Measurements from ENCODE around the gene ZNF521.

ZNF521 gene

GRCh38 chr18:25300492-25300891 lies 51.5 kb downstream of the ZNF521 start:
- no peak overlapping the region for H3K4me3 ChIP-seq (ENCODE audit: low read depth in 1 of 2, low read length in 1 of 2)
- H3K27me3 ChIP-seq: no peaks in the 10 kb centered on the region
- no peak overlapping the region for H3K27ac ChIP-seq
- no peak for TF ChIP-seq CTCF (IDR thresholded peaks at IDR 0.05)
- no peaks in the 10 kb centered on the region for H3K36me3 ChIP-seq
- H3K9me3 ChIP-seq: no peaks in the 10 kb centered on the region
- H3K4me1 ChIP-seq (ENCODE audit: control insufficient read depth in 1 of 2, insufficient read depth in 1 of 2, low read depth in 1 of 2, low read length in 1 of 2): peaks cover 9 to 21% of the 10 kb centered on the region in 2 experiments

- Histone ChIP-seq H3K9me3 (no peaks in the 10 kb centered on the region), H3K4me1 (ENCODE audit: control insufficient read depth in 1 of 2, insufficient read depth in 1 of 2, low read depth in 1 of 2, low read length in 1 of 2) (peaks cover 9 to 21% of the 10 kb centered on the region in 2 experiments), H3K27me3 (no peaks in the 10 kb centered on the region), H3K4me3 (ENCODE audit: low read depth in 1 of 2, low read length in 1 of 2) (no peak overlapping the region), H3K36me3 (no peaks in the 10 kb centered on the region), H3K27ac (no peak overlapping the region)
- no peak for TF ChIP-seq CTCF (IDR thresholded peaks at IDR 0.05)
These were observed 52.3 kb downstream of the ZNF521 start for GRCh38 chr18:25299426-25300300.

GRCh38 chr18:25298853-25299274 lies 53.1 kb downstream of the ZNF521 start:
- H3K9me3 ChIP-seq: no peaks in the 10 kb centered on the region
- no peak overlapping the region for H3K27ac ChIP-seq
- H3K4me1 ChIP-seq (ENCODE audit: control insufficient read depth in 1 of 2, insufficient read depth in 1 of 2, low read depth in 1 of 2, low read length in 1 of 2): peaks cover 9 to 21% of the 10 kb centered on the region in 2 experiments
- TF ChIP-seq CTCF (IDR thresholded peaks at IDR 0.05): no peak
- H3K36me3 ChIP-seq: no peaks in the 10 kb centered on the region
- H3K4me3 ChIP-seq (ENCODE audit: low read depth in 1 of 2, low read length in 1 of 2): no peak overlapping the region
- H3K27me3 ChIP-seq: no peaks in the 10 kb centered on the region

- H3K9me3 ChIP-seq: no peaks in the 10 kb centered on the region
- no peaks in the 10 kb centered on the region for H3K36me3 ChIP-seq
- H3K27me3 ChIP-seq: no peaks in the 10 kb centered on the region
- no peak overlapping the region for H3K27ac ChIP-seq
- H3K4me1 ChIP-seq (ENCODE audit: control insufficient read depth in 1 of 2, insufficient read depth in 1 of 2, low read depth in 1 of 2, low read length in 1 of 2): peaks cover 9 to 21% of the 10 kb centered on the region in 2 experiments
- TF ChIP-seq CTCF (IDR thresholded peaks at IDR 0.05): no peak
- no peak overlapping the region for H3K4me3 ChIP-seq (ENCODE audit: low read depth in 1 of 2, low read length in 1 of 2)
These were observed 56.3 kb downstream of the ZNF521 start for GRCh38 chr18:25295624-25296138.

- Histone ChIP-seq H3K27me3 (no peaks in the 10 kb centered on the region), H3K4me1 (ENCODE audit: control insufficient read depth in 1 of 2, insufficient read depth in 1 of 2, low read depth in 1 of 2, low read length in 1 of 2) (peaks cover 0 to 10% of the 10 kb centered on the region in 2 experiments), H3K9me3 (no peaks in the 10 kb centered on the region), H3K36me3 (no peaks in the 10 kb centered on the region), H3K27ac (no peak overlapping the region), H3K4me3 (ENCODE audit: low read depth in 1 of 2, low read length in 1 of 2) (no peak overlapping the region)
- TF ChIP-seq CTCF (IDR thresholded peaks at IDR 0.05): no peak
These were observed 60.8 kb downstream of the ZNF521 start for GRCh38 chr18:25291150-25291549.

Measured in neutrophil (primary cell).